Adrenal gland (tissue), 12 donors: ENCODE data around the gene SLC30A7. TPM values are rescaled to one million over a fixed set of nuclear protein-coding genes. Genes with fewer than 3 reads are reported as not detected.
"Not testable (repeated sequence)": the region's sequence is repeated elsewhere in the genome, so short reads cannot be mapped to it uniquely, and the experiment has no call there.

Experiments
- DNase-seq, 7 donors: peaks; one replicate each; pipeline ENCODE4 v3.0.0-alpha.2; 2019 to 2020
- H3K27ac ChIP-seq, 5 donors: fragments of 200-600 bp; sonication (generic) in 4 of 5; 1 replicate in 3 of 5; 2 replicates in 2 of 5; pipeline versions ENCODE4 v1.5.1 to v1.8.0; 2016 to 2020; ENCODE audit warnings: mild to moderate bottlenecking in 1 of 5
- H3K27me3 ChIP-seq: fragments of 200-600 bp; 2 replicates; pipeline ENCODE4 v1.8.0; 2021
- H3K36me3 ChIP-seq, 2 donors: fragments of 200-600 bp; replicated peaks in 1 of 2; 1 replicate in 1 of 2; 2 replicates in 1 of 2; pipeline versions ENCODE4 v1.5.1 to v1.8.0; 2018 to 2022
- H3K4me1 ChIP-seq, 2 donors: fragments of 200-600 bp; replicated peaks in 1 of 2; 1 replicate in 1 of 2; 2 replicates in 1 of 2; pipeline versions ENCODE4 v1.5.1 to v1.8.0; 2018 to 2021
- H3K4me3 ChIP-seq, 4 donors: fragments of 200-600 bp; sonication (generic) in 3 of 4; one replicate each; pipeline ENCODE4 v1.5.1; 2016 to 2018
- H3K9me3 ChIP-seq, 3 donors: fragments of 200-600 bp; sonication (generic) in 1 of 3; replicated peaks in 1 of 3; 1 replicate in 2 of 3; 2 replicates in 1 of 3; pipeline versions ENCODE4 v1.5.1 to v1.8.0; 2016 to 2021
- CTCF ChIP-seq, 6 experiments: fragments of 450-650 bp in 4 of 6; fragments of 200-600 bp in 2 of 6; sonication (generic) in 1 of 6; IDR thresholded peaks; 1 replicate in 5 of 6; 2 replicates in 1 of 6; pipeline versions ENCODE4 v1.5.1 to v1.8.0; 2016 to 2021; ENCODE audit warnings: antibody characterized with exemption in 6 of 6, mild to moderate bottlenecking in 2 of 6, moderate library complexity in 1 of 6
- POLR2A ChIP-seq, 2 donors: fragments of 450-650 bp; IDR thresholded peaks; one replicate each; pipeline ENCODE4 v1.6.1; 2017; ENCODE audit warnings: antibody characterized with exemption in 2 of 2, mild to moderate bottlenecking in 2 of 2, moderate library complexity in 1 of 2
- WGBS, 4 donors: extraction: QIAGEN DNeasy Blood & Tissue Kit in 2 of 4; methylation state at CpG; one replicate each; pipeline versions ENCODE4 v1.1.5 to v1.1.7; 2013 to 2017; 5-methylcytosine and 5-hydroxymethylcytosine counted together
- intact Hi-C, 2 donors: fragments of 100-400 bp; cut with DNase I; formaldehyde crosslinking; loops; one replicate each; pipeline versions ENCODE4 v1.14.1 to v1.15.0; 2022 to 2023
- polyA plus RNA-seq, 3 donors: library from polyadenylated mRNA; stranded (reverse); fragments of 200-250 nt in 2 of 3; fragments of 350-450 nt in 1 of 3; fragmentation: Illumina TruSeq in 1 of 3; extraction: RNeasy Lipid Tissue Mini Kit (QIAGEN cat#74804) in 1 of 3; gene quantifications; one replicate each; pipeline ENCODE4 v1.2.3, GENCODE V29; 2013 to 2014
- total RNA-seq, 9 donors: library from RNA; depleted of rRNA in 4 of 9; stranded (reverse); fragments of >200 nt in 4 of 9; fragments of 120-200 nt in 1 of 9; fragmentation: NEBNext Ultra II Directional in 1 of 9; extraction: Animal tissue kit (Norgen Biotek cat#: 25700) in 1 of 9; gene quantifications; one replicate each; pipeline versions ENCODE4 v1.1.0 to v1.2.4, GENCODE V29; 2013 to 2023
- donor health status: healthy with polysubstance abuse.
- donor health status: Bipolar disorder and iron deficiency.
- donor health status: DM: yes; HTN: yes; CAD: no.
- donor health status: DM: no; HTN: no; CAD: no.
- donor health status: DM: no; HTN: no; CAD: no.
- donor health status: DM: yes; HTN: yes; CAD: no.

Gene SLC30A7
- total and polyA plus RNA-seq, 12 donors: 3.1 to 79.8 (median 30.5) TPM

DNA sequence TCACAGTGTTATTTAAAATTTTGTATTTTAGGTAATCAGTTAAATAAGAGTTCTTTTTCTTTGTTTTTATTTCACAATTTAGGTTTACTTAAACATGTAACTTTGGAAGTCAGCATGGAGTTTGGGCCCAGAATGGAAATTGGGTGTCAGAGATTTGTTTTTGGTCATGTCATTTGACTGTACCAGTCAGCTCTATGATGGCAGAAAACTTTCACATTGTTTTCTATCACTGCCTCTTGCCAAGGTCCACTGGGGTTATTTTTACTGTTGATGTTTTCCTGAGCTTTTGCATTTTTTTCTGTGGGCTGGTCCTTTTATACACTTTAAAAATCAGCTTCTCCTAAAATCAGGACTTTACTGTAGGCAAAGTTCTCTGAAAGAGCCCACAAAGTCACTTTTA is 54.4 kb downstream of the SLC30A7 start:
- TF ChIP-seq POLR2A (IDR thresholded peaks at IDR 0.05): no peak
- Histone ChIP-seq H3K4me1 (peaks cover 0 to 3% of the 10 kb centered on the region in 2 donors), H3K27me3 (no peaks in the 10 kb centered on the region)

GRCh38 chr1:100950781-100951180 is 54.9 kb downstream of the SLC30A7 start:
- H3K4me1 ChIP-seq: peaks cover 0 to 7% of the 10 kb centered on the region in 2 donors
- DNase-seq: no peak
- H3K27me3 ChIP-seq: no peaks in the 10 kb centered on the region
- no peak overlapping the region for H3K27ac ChIP-seq
- H3K36me3 ChIP-seq: no peaks in the 10 kb centered on the region
- intact Hi-C loops: no loop called here
- TF ChIP-seq POLR2A (IDR thresholded peaks at IDR 0.05) (no peak), CTCF (IDR thresholded peaks at IDR 0.05) (no peak)
- no peaks in the 10 kb centered on the region for H3K9me3 ChIP-seq
- 64 to 71% (median 70%) methylated on average over 4 of the region's 4 CpGs for WGBS, 4 donors
- H3K4me3 ChIP-seq: no peak overlapping the region

More for the DNA sequence above, 54.4 kb downstream of the SLC30A7 start:
- DNase-seq: no peak
- Histone ChIP-seq H3K9me3 (no peaks in the 10 kb centered on the region), H3K27ac (no peak overlapping the region), H3K36me3 (no peaks in the 10 kb centered on the region), H3K4me3 (no peak overlapping the region)
- intact Hi-C loops: no loop called here

- H3K27me3 ChIP-seq: no peaks in the 10 kb centered on the region
- peaks cover 0 to 7% of the 10 kb centered on the region in 2 donors for H3K4me1 ChIP-seq
- 94 to 96% (median 96%) methylated on average over 4 of the region's 4 CpGs for WGBS, 4 donors
- H3K4me3 ChIP-seq: no peak overlapping the region
- no peaks in the 10 kb centered on the region for H3K9me3 ChIP-seq
- H3K36me3 ChIP-seq: no peaks in the 10 kb centered on the region
- intact Hi-C loops: no loop called here
- TF ChIP-seq POLR2A (IDR thresholded peaks at IDR 0.05): no peak
- no peak for TF ChIP-seq CTCF (IDR thresholded peaks at IDR 0.05)
- no peak for DNase-seq
- H3K27ac ChIP-seq: no peak overlapping the region
Observed at GRCh38 chr1:100952104-100952745, 56.3 kb downstream of the SLC30A7 start.

DNA sequence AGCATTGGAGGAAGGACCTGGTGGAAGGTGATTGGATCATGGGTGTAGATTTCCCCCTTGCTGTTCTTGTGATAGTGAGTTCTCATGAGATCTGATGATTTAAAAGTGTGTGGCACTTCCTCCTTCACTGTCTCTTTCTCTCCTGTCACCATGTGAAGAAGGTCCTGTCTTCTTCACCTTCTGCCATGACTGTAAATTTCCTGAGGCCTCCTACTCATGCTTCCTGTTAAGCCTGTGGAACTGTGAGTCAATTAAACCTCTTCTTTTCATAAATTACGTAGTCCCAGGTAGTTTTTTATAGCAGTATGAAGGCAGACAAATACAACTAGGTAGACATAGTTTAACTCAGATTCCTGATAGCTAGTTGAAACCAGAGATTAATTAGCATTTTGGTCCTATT is 57.1 kb downstream of the SLC30A7 start:
- intact Hi-C loops, H3K9me3 ChIP-seq, H3K4me1 ChIP-seq, H3K36me3 ChIP-seq, H3K4me3 ChIP-seq, H3K27ac ChIP-seq, DNase-seq, H3K27me3 ChIP-seq: not testable (repeated sequence)
- WGBS, 4 donors: 92 to 100% (median 94%) methylated on average over 1 of the region's 1 CpG

DNA sequence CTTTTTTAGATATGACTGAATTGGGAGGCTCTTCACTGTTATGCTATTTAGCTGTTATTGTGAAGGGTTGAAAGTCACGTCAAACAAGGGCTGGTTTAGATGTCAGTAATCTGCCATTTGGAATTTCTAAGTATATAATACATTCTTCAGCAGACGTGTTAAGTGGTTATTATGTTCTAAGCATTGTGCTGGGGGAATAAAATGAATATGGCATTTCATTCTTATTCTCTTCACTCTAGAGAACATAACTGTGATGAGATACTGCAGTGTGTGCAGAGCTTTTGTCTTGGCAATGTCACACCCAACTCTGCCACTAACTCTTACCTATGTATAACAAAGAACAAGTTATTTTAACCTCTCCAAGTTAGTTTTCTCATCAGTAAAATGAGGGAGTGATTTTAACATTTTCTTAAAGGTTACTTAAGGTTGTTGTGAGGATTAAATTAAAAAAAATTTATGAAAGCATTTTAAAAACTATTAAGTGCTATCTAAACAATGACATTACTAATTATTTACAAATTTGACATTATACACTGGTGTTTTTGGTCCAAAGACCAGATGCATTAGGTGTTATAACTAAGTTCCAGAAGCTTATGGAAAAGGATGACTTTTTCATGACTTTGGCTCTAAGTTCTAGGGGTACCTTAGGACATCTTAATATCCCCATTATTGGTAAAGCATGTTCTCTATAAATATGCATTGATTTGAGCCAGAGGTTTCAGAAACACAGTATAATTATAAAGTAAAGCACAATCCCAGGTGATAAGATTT is 58.3 kb downstream of the SLC30A7 start:
- Histone ChIP-seq H3K36me3 (no peaks in the 10 kb centered on the region), H3K4me3 (no peak overlapping the region), H3K9me3 (no peaks in the 10 kb centered on the region), H3K27ac (no peak overlapping the region), H3K4me1 (peaks cover 0 to 7% of the 10 kb centered on the region in 2 donors), H3K27me3 (no peaks in the 10 kb centered on the region)
- 89 to 94% (median 93%) methylated on average over 2 of the region's 2 CpGs for WGBS, 4 donors
- intact Hi-C loops: no loop called here
- TF ChIP-seq CTCF (IDR thresholded peaks at IDR 0.05): no peak
- TF ChIP-seq POLR2A (IDR thresholded peaks at IDR 0.05): no peak
- DNase-seq: no peak
